ENCODE data around the gene MAML1. TPM values are rescaled to one million over a fixed set of nuclear protein-coding genes. Genes with fewer than 3 reads are reported as not detected.

MAML1 gene
- total RNA-seq, 1 donor from 2014 or later: 11.8 TPM

DNA sequence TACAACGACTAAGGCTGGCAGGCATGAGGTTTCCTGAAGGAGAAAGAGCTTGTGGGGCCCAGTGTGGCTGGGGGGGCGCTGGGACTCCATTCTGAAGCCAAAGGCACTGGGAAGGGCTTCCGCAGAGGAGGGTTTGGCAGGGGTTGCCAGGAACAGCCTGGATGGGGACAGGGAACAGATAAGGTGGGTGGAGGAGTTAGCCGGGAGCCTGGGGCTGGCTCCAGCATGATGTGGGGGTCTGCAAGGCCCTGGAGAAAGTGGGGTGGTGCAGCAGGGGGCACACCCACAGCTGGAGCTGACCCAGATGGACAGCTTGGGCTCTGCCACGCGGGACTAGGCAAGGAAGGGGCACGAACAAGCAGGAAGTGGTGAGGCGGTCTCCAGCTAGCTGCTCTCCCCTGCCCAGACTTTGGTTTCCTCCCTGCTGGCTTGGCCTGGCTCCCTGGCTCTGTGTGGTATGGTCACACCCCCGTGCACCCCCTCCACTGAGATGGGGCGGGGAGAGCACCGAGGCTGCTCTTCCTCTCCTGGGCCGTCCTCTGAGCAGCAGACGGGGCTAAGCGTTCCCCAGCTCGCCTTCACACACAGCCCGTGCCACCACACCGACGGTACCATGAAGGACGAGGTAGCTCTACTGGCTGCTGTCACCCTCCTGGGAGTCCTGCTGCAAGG is 61.0 kb downstream of the MAML1 start, which contains the start of gene LTC4S:
LTC4S (plus strand) TSS at position 519 of the 672 bp plus-strand sequence; CDS start at position 614, 95 bp downstream.
- H3K9me3 ChIP-seq (replicated peaks): no peaks in the 10 kb centered on the region
- peaks cover 63% of the 10 kb centered on the region for H3K4me1 ChIP-seq
- peak within 1 kb of the TSS; percentile 88 for H3K27ac ChIP-seq (replicated peaks)
- H3K36me3 ChIP-seq: peaks cover 15% of the 10 kb centered on the region
- TF ChIP-seq, protein P1, sequence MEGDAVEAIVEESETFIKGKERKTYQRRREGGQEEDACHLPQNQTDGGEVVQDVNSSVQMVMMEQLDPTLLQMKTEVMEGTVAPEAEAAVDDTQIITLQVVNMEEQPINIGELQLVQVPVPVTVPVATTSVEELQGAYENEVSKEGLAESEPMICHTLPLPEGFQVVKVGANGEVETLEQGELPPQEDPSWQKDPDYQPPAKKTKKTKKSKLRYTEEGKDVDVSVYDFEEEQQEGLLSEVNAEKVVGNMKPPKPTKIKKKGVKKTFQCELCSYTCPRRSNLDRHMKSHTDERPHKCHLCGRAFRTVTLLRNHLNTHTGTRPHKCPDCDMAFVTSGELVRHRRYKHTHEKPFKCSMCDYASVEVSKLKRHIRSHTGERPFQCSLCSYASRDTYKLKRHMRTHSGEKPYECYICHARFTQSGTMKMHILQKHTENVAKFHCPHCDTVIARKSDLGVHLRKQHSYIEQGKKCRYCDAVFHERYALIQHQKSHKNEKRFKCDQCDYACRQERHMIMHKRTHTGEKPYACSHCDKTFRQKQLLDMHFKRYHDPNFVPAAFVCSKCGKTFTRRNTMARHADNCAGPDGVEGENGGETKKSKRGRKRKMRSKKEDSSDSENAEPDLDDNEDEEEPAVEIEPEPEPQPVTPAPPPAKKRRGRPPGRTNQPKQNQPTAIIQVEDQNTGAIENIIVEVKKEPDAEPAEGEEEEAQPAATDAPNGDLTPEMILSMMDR (IDR thresholded peaks at IDR 0.05; ENCODE audit: borderline replicate concordance): no peak
- no peaks in the 10 kb centered on the region for H3K27me3 ChIP-seq (ENCODE audit: low read depth)
- peak; percentile 85 for DNase-seq
- H3K4me3 ChIP-seq: peak within 1 kb of the TSS; percentile 80
- intact Hi-C loops (cut with micrococcal nuclease): no loop called here

DNA sequence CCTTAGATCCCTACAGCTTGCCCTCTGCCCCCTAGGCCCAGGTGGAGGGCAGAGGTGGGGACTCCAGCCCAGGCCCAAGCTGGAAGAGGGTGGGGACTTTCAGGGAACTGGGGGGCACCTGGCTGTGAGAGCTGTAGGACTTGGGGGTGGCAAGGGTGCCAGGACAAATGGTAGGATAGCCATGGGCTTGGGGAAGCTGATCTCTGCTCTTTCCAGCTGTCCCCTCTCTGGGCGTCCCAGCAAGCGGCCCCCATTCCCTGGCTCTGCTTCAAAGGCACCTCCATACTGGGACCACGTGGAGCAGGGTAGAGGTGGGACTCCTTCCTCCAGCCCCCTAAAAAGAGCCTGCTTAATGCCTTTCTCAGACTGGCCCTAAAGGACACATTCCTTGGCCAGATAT is 61.5 kb downstream of the MAML1 start:
- peak overlapping the region; percentile 88 for H3K27ac ChIP-seq (replicated peaks)
- H3K4me1 ChIP-seq: peaks cover 63% of the 10 kb centered on the region
- H3K4me3 ChIP-seq: peak overlapping the region; percentile 80
- TF ChIP-seq, protein P1 (IDR thresholded peaks at IDR 0.05; ENCODE audit: borderline replicate concordance): no peak
- no peak for DNase-seq
- H3K9me3 ChIP-seq (replicated peaks): no peaks in the 10 kb centered on the region
- intact Hi-C loops (cut with micrococcal nuclease): no loop called here
- H3K36me3 ChIP-seq: peaks cover 21% of the 10 kb centered on the region
- H3K27me3 ChIP-seq (ENCODE audit: low read depth): no peaks in the 10 kb centered on the region

DNA sequence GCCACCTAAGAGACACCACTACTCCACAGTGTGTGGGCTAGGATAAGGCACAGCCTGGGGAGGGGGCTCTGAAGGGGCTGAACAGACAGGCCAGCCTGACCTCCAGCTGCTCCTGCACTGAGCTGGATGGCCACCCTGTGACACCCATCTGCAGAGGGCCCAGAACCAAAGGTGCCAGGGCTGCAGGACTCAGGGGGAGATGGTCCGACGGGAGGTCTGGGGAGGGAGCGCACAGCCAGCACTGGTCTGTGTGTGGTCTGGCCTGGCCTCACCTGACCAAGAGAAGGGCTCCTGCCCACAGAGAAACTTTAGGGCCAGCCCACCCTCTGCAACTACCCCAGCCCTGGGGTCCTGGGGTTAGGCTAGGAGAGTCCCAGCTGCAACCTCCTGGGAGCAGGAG is 62.0 kb downstream of the MAML1 start:
- Histone ChIP-seq H3K36me3 (peaks cover 25% of the 10 kb centered on the region), H3K9me3 (replicated peaks) (no peaks in the 10 kb centered on the region), H3K27me3 (ENCODE audit: low read depth) (no peaks in the 10 kb centered on the region), H3K4me3 (peak overlapping the region; percentile 80), H3K4me1 (peaks cover 63% of the 10 kb centered on the region), H3K27ac (replicated peaks) (peak overlapping the region; percentile 88)
- intact Hi-C loops (cut with micrococcal nuclease): no loop called here
- TF ChIP-seq, protein P1 (IDR thresholded peaks at IDR 0.05; ENCODE audit: borderline replicate concordance): no peak
- DNase-seq: no peak

DNA sequence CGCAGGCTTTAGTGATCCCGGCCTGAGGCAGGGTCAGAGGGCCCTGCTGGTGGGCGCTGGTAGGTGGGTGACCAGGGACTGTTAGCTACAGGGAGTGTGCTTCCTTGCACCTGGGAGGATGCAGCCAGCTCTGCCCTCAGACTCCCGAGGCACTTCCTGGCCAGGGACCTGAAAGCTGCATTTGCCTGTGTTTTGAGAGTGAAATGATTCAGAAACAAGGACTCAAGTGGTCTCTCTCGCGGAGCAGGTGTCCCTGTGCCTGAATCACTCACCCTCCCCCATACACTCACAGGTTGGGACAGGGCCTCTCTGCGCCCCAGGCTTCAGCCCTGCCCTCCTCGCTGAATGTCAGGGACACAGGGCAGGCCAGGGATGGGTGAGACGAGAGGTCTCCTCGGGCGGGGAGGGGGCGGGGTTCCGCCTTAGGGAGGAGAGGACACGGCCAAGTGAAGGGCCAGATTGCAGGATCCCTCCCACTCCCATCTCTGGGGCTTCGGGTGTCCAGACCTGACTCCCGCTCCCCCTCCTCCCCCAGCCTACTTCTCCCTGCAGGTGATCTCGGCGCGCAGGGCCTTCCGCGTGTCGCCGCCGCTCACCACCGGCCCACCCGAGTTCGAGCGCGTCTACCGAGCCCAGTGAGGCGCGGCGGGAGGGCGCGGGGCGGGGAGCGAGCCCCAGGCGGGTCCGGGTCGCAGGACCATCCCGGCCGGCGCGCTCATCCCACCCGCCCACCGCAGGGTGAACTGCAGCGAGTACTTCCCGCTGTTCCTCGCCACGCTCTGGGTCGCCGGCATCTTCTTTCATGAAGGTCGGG is 62.6 kb downstream of the MAML1 start:
- intact Hi-C loops (cut with micrococcal nuclease): loop anchor here (5.0 kb wide), 1 partner anchor 33 kb away; no protein-coding TSS in a partner anchor
- TF ChIP-seq, protein P1 (IDR thresholded peaks at IDR 0.05; ENCODE audit: borderline replicate concordance): no peak
- Histone ChIP-seq H3K27me3 (ENCODE audit: low read depth) (no peaks in the 10 kb centered on the region), H3K4me1 (peaks cover 63% of the 10 kb centered on the region), H3K4me3 (peak overlapping the region; percentile 80), H3K36me3 (peaks cover 31% of the 10 kb centered on the region), H3K27ac (replicated peaks) (peak overlapping the region; percentile 88), H3K9me3 (replicated peaks) (no peaks in the 10 kb centered on the region)
- DNase-seq: no peak

DNA sequence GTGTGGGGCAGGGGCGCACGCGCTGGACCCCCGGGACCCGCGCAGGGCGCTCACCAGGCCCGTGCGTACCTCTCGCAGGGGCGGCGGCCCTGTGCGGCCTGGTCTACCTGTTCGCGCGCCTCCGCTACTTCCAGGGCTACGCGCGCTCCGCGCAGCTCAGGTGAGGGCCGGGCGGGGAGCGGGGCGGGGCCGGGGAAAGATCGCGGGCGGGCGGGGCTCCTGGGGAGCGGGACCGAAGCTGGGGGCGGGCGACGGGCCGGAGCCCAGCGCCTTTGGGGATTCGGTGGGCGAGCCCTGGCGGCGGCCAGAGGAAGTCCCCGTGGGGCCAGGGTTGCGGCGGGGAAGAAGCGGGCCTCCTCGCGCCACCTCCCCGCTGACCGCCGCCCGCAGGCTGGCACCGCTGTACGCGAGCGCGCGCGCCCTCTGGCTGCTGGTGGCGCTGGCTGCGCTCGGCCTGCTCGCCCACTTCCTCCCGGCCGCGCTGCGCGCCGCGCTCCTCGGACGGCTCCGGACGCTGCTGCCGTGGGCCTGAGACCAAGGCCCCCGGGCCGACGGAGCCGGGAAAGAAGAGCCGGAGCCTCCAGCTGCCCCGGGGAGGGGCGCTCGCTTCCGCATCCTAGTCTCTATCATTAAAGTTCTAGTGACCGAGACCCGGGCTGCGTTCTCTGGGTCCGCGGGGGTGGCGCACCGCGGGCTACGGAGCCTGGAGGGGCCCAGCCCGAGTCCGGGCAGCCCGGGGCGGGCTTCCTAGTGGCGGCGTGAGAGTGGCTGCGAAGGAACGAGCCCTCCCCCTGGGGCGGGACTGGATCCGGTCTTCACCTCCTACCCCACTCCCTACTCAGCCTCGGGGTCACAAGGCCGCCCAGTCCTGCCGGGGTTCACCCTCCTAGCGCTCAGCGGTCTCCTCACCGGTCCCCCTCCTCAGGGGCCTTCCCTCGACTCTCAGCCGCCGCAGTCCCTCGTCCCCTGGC is 63.5 kb downstream of the MAML1 start:
- Histone ChIP-seq H3K9me3 (replicated peaks) (no peaks in the 10 kb centered on the region), H3K36me3 (peaks cover 38% of the 10 kb centered on the region), H3K4me1 (peaks cover 65% of the 10 kb centered on the region), H3K27me3 (ENCODE audit: low read depth) (no peaks in the 10 kb centered on the region), H3K27ac (replicated peaks) (peak overlapping the region; percentile 88), H3K4me3 (peak overlapping the region; percentile 80)
- peak; percentile 85 for DNase-seq
- TF ChIP-seq, protein P1 (IDR thresholded peaks at IDR 0.05; ENCODE audit: borderline replicate concordance): peak; percentile 93
- intact Hi-C loops (cut with micrococcal nuclease): loop anchor here (5.0 kb wide), 1 partner anchor 34 kb away; no protein-coding TSS in a partner anchor

Measured in left ventricle myocardium inferior (tissue), 1 donor.